Tibial artery (tissue), 4 donors: ENCODE measurements around the gene ZNF780A.
"Not testable (repeated sequence)": the region's sequence is repeated elsewhere in the genome, so short reads cannot be mapped to it uniquely, and the experiment has no call there.

Source experiments
- DNase-seq, 2 donors: peaks; one replicate each; pipeline ENCODE4 v3.0.0-alpha.2; 2019
- H3K27ac ChIP-seq, 2 donors: fragments of 200-600 bp; sonication (generic) in 1 of 2; 1 replicate in 1 of 2; 2 replicates in 1 of 2; pipeline ENCODE4 v1.5.1; 2018 to 2019; ENCODE audit warnings: mild to moderate bottlenecking in 1 of 2
- H3K27me3 ChIP-seq, 2 donors: fragments of 200-600 bp; sonication (generic) in 1 of 2; one replicate each; pipeline versions ENCODE4 v1.5.1 to v1.6.0; 2016 to 2019
- H3K36me3 ChIP-seq, 3 donors: fragments of 200-600 bp; sonication (generic) in 2 of 3; one replicate each; pipeline ENCODE4 v1.5.1; 2016 to 2019; ENCODE audit warnings: mild to moderate bottlenecking in 2 of 3
- H3K4me1 ChIP-seq, 4 donors: fragments of 200-600 bp; sonication (generic) in 2 of 4; 1 replicate in 3 of 4; 2 replicates in 1 of 4; pipeline ENCODE4 v1.5.1; 2016 to 2019
- H3K4me3 ChIP-seq, 2 donors: fragments of 200-600 bp; sonication (generic) in 1 of 2; 1 replicate in 1 of 2; 2 replicates in 1 of 2; pipeline ENCODE4 v1.5.1; 2018 to 2019; ENCODE audit warnings: mild to moderate bottlenecking in 2 of 2
- H3K9me3 ChIP-seq, 3 donors: fragments of 200-600 bp; sonication (generic) in 1 of 3; one replicate each; pipeline ENCODE4 v1.5.1; 2016 to 2019
- CTCF ChIP-seq, 2 experiments: fragments of 200-600 bp in 1 of 2; fragments of 450-650 bp in 1 of 2; IDR thresholded peaks; one replicate each; pipeline ENCODE4 v1.5.1; 2017 to 2019; ENCODE audit warnings: antibody characterized with exemption in 2 of 2, mild to moderate bottlenecking in 1 of 2, moderate library complexity in 1 of 2
- intact Hi-C: fragments of 100-400 bp; cut with DNase I; formaldehyde crosslinking; loops from one replicate; pipeline ENCODE4 v1.15.0; 2023; ENCODE audit warnings: low total_unique reads

ZNF780A gene

GRCh38 chr19:40055832-40056504 is 34.8 kb downstream of the ZNF780A start, which contains the start of gene ZNF780B:
Gene ZNF780B, minus strand, starts transcription at chr19:40056231. Its CDS starts 5,899 bp downstream, at chr19:40050332.
- Histone ChIP-seq H3K27ac (peak within 1 kb of the TSS; percentile 64 to 75), H3K4me1 (peaks cover 0 to 16% (median 6%) of the 10 kb centered on the region in 4 donors), H3K4me3 (peak within 1 kb of the TSS; percentile 66 to 81), H3K9me3 (peaks cover 1 to 47% (median 3%) of the 10 kb centered on the region in 3 donors), H3K27me3 (no peaks in the 10 kb centered on the region), H3K36me3 (peaks cover 0 to 2% (median 0%) of the 10 kb centered on the region in 3 donors)
- TF ChIP-seq CTCF (IDR thresholded peaks at IDR 0.05): no peak
- DNase-seq: peak; percentile 57 to 67
- intact Hi-C loops: no loop called here

GRCh38 chr19:40055049-40055448 is 35.7 kb downstream of the ZNF780A start:
- intact Hi-C loops: no loop called here
- peaks cover 3 to 48% (median 9%) of the 10 kb centered on the region in 3 donors for H3K9me3 ChIP-seq
- H3K27ac ChIP-seq: no peak overlapping the region

GRCh38 chr19:40054632-40055031 is 36.1 kb downstream of the ZNF780A start:
- TF ChIP-seq CTCF (IDR thresholded peaks at IDR 0.05): no peak
- Histone ChIP-seq H3K9me3 (peaks cover 3 to 47% (median 9%) of the 10 kb centered on the region in 3 donors), H3K4me3 (peak overlapping the region; percentile 66 to 81), H3K27ac (no peak overlapping the region), H3K4me1 (peaks cover 0 to 16% (median 6%) of the 10 kb centered on the region in 4 donors), H3K27me3 (no peaks in the 10 kb centered on the region), H3K36me3 (peaks cover 12 to 13% (median 13%) of the 10 kb centered on the region in 3 donors)
- intact Hi-C loops: no loop called here
- no peak for DNase-seq

More at GRCh38 chr19:40055049-40055448, 35.7 kb downstream of the ZNF780A start:
- TF ChIP-seq CTCF (IDR thresholded peaks at IDR 0.05): no peak
- Histone ChIP-seq H3K4me3 (peak overlapping the region; percentile 66 to 81), H3K36me3 (peaks cover 8 to 12% (median 9%) of the 10 kb centered on the region in 3 donors), H3K27me3 (no peaks in the 10 kb centered on the region), H3K4me1 (peaks cover 0 to 16% (median 6%) of the 10 kb centered on the region in 4 donors)
- DNase-seq: no peak

GRCh38 chr19:40053491-40053890 is 37.3 kb downstream of the ZNF780A start:
- peaks cover 3 to 43% (median 9%) of the 10 kb centered on the region in 3 donors for H3K9me3 ChIP-seq
- H3K27ac ChIP-seq: no peak overlapping the region
- H3K4me1 ChIP-seq: peaks cover 0 to 16% (median 6%) of the 10 kb centered on the region in 4 donors
- peaks cover 23 to 25% (median 24%) of the 10 kb centered on the region in 3 donors for H3K36me3 ChIP-seq
- no peak overlapping the region for H3K4me3 ChIP-seq
- DNase-seq: no peak
- intact Hi-C loops: no loop called here
- TF ChIP-seq CTCF (IDR thresholded peaks at IDR 0.05): no peak
- H3K27me3 ChIP-seq: no peaks in the 10 kb centered on the region

- DNase-seq, intact Hi-C loops: not testable (repeated sequence)
- H3K9me3 ChIP-seq: peaks cover 4 to 60% (median 22%) of the 10 kb centered on the region in 3 donors
Observed at GRCh38 chr19:40041718-40042117, 49.0 kb downstream of the ZNF780A start.

GRCh38 chr19:40038047-40038446 is 52.7 kb downstream of the ZNF780A start:
- intact Hi-C loops, H3K27ac ChIP-seq, DNase-seq, H3K27me3 ChIP-seq, H3K4me3 ChIP-seq, H3K4me1 ChIP-seq: not testable (repeated sequence)
- Histone ChIP-seq H3K36me3 (peaks cover under 1 to 46% (median 42%) of the 10 kb centered on the region in 3 donors), H3K9me3 (peaks cover 13 to 60% (median 41%) of the 10 kb centered on the region in 3 donors)

More at GRCh38 chr19:40041718-40042117, 49.0 kb downstream of the ZNF780A start:
- not testable (repeated sequence) for H3K4me1 ChIP-seq, H3K27me3 ChIP-seq, H3K27ac ChIP-seq, H3K4me3 ChIP-seq
- peaks cover 37 to 49% (median 44%) of the 10 kb centered on the region in 3 donors for H3K36me3 ChIP-seq
